ENCODE data around the gene AHCYL2.
"Not testable (repeated sequence)": the region's sequence is repeated elsewhere in the genome, so short reads cannot be mapped to it uniquely, and the experiment has no call there.

The AHCYL2 gene

DNA sequence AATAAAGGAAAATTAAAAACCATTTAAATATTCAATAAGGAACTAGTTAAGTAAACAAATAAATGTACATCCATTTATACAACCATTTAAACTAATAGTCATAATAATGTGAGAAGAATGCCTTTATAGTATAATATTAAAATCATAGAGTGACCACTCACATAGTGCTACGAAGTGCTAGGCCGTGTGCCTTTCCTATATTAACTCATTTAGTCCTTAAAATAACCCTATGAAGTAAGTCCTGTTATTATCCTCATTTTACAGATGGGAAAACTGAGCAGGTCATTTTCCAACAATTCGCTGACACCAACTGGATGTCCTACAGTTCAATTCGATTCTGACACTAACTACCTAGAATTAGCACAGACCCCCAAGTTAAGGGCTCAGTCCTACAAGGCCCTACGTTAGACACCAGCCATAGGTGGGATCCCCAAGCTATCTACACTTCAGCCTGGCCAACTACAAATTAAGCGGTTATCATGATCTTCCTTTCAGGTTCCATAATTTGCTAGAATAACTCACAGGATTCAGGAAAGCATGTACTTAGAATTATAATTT, 213.5 kb downstream of the AHCYL2 start:
- no peaks in the 10 kb centered on the region for H3K9me3 ChIP-seq (ENCODE audit: severe bottlenecking)
- no peak for DNase-seq
- TF ChIP-seq CTCF (IDR thresholded peaks at IDR 0.05; ENCODE audit: low read depth, low read length) = no peak
- no peak overlapping the region for H3K27ac ChIP-seq
- peaks cover 28% of the 10 kb centered on the region for H3K36me3 ChIP-seq
- H3K27me3 ChIP-seq (ENCODE audit: insufficient read depth, low read depth, severe bottlenecking) = no peaks in the 10 kb centered on the region
- H3K4me3 ChIP-seq (ENCODE audit: low read depth, low read length) = no peak overlapping the region

- H3K27ac ChIP-seq = peak overlapping the region; percentile 32; the same call in 1 of the 2 replicates
- no peak overlapping the region for H3K4me3 ChIP-seq (ENCODE audit: low read depth, low read length)
- no peak for TF ChIP-seq CTCF (IDR thresholded peaks at IDR 0.05; ENCODE audit: low read depth, low read length)
- H3K9me3 ChIP-seq (ENCODE audit: severe bottlenecking) = no peaks in the 10 kb centered on the region
- DNase-seq = peak; percentile 64
- peaks cover 28% of the 10 kb centered on the region for H3K36me3 ChIP-seq
- no peaks in the 10 kb centered on the region for H3K27me3 ChIP-seq (ENCODE audit: insufficient read depth, low read depth, severe bottlenecking)
These were observed 214.2 kb downstream of the AHCYL2 start for GRCh38 chr7:129438839-129439651.

- Histone ChIP-seq H3K27me3 (ENCODE audit: insufficient read depth, low read depth, severe bottlenecking) (no peaks in the 10 kb centered on the region), H3K9me3 (ENCODE audit: severe bottlenecking) (no peaks in the 10 kb centered on the region), H3K4me3 (ENCODE audit: low read depth, low read length) (no peak overlapping the region), H3K36me3 (peaks cover 34% of the 10 kb centered on the region), H3K27ac (no peak overlapping the region)
- TF ChIP-seq CTCF (IDR thresholded peaks at IDR 0.05; ENCODE audit: low read depth, low read length) = no peak
- no peak for DNase-seq
These were observed 215.3 kb downstream of the AHCYL2 start for GRCh38 chr7:129439963-129440625.

DNA sequence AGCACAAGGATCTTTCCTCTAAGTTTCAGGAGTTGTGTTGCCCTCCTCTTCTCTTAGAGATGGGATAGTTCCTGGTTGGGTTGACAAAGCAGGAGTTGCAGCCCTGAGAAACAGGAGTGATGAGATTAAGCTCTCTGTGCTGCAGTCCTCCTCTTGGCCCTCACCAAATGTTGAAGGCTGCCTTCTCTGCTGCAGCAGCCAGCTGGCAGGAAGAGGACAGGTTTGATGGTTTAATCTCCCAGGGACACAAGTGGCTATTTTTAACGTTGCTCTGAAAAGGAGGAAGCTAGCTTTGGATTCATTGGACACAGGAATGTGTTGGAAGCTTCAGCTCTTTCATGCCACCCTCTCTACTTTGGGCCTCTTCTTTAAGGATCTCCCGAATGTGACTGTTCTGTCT, 218.8 kb downstream of the AHCYL2 start:
- Histone ChIP-seq H3K9me3 (ENCODE audit: severe bottlenecking) (peaks cover 6% of the 10 kb centered on the region), H3K4me3 (ENCODE audit: low read depth, low read length) (no peak overlapping the region), H3K36me3 (peaks cover 61% of the 10 kb centered on the region), H3K27ac (peak overlapping the region; percentile 49), H3K27me3 (ENCODE audit: insufficient read depth, low read depth, severe bottlenecking) (no peaks in the 10 kb centered on the region)
- peak; percentile 62 for DNase-seq
- TF ChIP-seq CTCF (IDR thresholded peaks at IDR 0.05; ENCODE audit: low read depth, low read length) = no peak

DNA sequence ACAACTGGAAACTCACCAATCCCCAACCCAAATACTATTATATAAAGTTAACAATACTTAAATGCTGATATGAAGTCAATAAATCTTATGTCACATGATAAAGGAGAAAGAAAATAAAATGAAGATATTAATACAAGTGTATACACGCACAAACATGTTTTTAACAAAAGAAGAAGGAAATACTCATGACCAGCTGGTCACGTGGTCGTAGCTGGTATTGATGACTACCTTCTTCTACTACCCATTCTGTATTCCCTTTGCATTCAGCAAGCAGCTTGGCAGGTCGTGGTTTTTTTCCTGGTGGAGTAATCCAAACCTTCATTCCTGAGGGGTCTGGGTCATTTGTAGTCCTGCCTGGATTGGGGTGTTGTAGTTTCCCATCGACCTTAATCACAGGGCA, 219.9 kb downstream of the AHCYL2 start:
- not testable (repeated sequence) for H3K4me3 ChIP-seq (ENCODE audit: low read depth, low read length); H3K27me3 ChIP-seq (ENCODE audit: insufficient read depth, low read depth, severe bottlenecking); DNase-seq; H3K9me3 ChIP-seq (ENCODE audit: severe bottlenecking)
- peaks cover 65% of the 10 kb centered on the region for H3K36me3 ChIP-seq
- H3K27ac ChIP-seq = peak overlapping the region; percentile 49; the same call in 1 of the 2 replicates

GRCh38 chr7:129446925-129447324, 222.1 kb downstream of the AHCYL2 start:
- not testable (repeated sequence) for H3K27me3 ChIP-seq (ENCODE audit: insufficient read depth, low read depth, severe bottlenecking); H3K9me3 ChIP-seq (ENCODE audit: severe bottlenecking); H3K4me3 ChIP-seq (ENCODE audit: low read depth, low read length); H3K27ac ChIP-seq; DNase-seq
- H3K36me3 ChIP-seq = peaks cover 63% of the 10 kb centered on the region

GRCh38 chr7:129447445-129447844, 222.6 kb downstream of the AHCYL2 start:
- peaks cover 64% of the 10 kb centered on the region for H3K36me3 ChIP-seq

GRCh38 chr7:129448608-129449007, 223.8 kb downstream of the AHCYL2 start:
- not testable (repeated sequence) for H3K4me3 ChIP-seq (ENCODE audit: low read depth, low read length); H3K27me3 ChIP-seq (ENCODE audit: insufficient read depth, low read depth, severe bottlenecking); H3K27ac ChIP-seq; DNase-seq; H3K9me3 ChIP-seq (ENCODE audit: severe bottlenecking)
- H3K36me3 ChIP-seq = peaks cover 71% of the 10 kb centered on the region

More at GRCh38 chr7:129447445-129447844, 222.6 kb downstream of the AHCYL2 start:
- DNase-seq; H3K9me3 ChIP-seq (ENCODE audit: severe bottlenecking); H3K27ac ChIP-seq; H3K27me3 ChIP-seq (ENCODE audit: insufficient read depth, low read depth, severe bottlenecking); H3K4me3 ChIP-seq (ENCODE audit: low read depth, low read length): not testable (repeated sequence)
